CD4-positive, alpha-beta T cell treated with Interleukin-12 subunit alpha and Interleukin-12 subunit beta, for 1 hour (primary cell): ENCODE results near the gene DFFB.

ENCODE experiments used
- DNase-seq: peaks from one replicate; pipeline ENCODE4 v3.0.0-alpha.2; 2020

Gene DFFB

DNA sequence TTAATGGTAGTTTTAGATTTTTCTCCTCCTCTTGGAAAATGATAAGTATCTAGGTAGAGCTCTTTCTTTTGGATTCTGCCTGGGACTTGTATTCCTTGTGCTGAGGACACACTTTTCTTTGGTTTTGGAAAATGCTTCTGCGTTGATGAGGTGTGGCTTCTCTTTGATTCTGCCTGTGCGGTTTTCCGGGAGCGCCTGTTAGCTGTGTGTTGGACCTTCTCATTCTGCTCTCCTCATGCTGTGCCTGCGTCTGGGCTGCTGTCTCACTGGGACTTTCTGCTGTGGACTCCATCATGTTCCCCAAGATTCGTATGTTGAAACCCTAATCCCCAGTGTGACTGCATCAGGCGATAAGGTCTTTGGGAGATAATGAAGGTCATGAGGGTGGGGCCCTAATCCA, 21.8 kb downstream of the DFFB start:
- DNase-seq: no peak

DNA sequence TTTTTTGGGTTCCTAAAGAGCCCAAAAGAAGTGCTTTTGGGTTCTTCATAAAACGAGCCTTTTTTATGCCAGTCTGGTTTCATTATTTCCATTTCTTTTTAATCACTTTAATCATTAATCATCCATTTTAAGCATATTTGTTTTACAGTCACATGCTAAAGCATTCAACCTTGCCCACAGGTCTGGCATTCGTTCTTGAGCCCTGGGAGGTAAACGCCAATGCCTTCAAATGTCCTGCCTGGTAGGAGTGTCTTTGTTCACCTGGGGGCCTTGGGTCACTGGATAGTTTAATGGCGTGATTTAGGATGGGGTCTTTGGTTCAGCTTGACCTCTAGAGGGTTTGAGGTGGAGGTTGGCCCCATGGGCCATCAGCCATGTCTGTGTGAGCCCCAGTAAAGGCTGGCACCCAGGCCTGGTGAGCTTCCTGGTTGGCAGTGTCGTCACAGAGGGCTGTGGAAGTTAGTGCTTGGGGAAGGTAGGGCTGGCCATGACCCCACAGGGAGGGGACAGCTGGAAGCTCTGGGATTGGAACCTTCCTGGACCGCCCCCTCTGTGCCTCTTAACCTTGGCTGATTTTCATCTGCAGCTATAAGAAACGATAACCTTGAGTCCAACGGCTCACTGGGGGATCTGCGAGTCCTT, 22.6 kb downstream of the DFFB start:
- no peak for DNase-seq

DNA sequence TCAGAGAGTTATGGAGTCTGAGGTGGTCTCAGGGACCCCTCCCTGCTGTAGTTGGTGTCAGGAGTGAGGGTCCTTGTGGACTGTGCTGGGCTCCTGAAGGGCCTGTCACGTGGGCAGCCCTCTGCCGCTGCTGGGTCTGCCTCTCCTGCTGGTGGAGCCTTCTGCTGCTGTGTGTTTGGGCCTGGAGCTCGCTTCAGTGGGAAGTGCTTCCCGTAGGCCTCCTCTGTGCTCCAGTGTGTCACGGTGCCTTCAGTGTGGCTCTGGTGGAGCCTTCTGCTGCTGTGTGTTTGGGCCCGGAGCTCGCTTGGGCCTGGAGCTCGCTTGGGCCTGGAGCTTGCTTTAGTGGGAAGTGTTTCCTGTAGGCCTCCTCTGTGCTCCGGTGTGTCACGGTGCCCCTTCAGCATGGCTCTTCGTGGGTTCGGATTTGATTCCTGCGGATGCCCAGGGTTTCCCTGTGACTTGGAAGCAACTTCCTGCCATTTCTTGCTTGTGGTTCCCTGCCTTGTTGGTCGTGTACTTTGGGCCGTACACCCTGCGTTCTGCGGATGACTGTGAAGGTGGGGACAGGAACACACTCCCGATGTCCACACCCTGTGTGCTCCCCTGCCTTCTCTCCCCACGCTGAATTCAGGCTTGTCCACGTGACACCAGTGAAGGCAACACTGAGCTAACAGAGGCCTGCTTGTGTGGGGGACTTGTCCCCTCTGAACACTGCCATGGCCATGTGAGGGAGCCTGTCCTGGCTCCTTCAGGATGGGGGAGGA, 23.3 kb downstream of the DFFB start:
- DNase-seq: no peak

DNA sequence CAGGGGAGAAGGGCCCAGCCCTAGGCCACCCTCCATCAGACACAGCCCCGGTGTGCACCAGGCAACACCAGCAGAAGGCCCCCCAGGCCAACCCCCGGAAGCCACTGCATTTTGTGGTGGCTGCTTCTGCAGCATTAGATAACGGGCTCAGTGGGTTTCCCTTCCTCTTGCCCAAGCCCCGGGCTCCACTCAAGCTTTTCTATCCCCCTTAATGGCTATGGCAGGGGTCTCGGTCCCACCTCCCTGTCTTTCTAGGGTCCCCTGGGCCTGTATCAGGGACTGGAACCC, 23.9 kb downstream of the DFFB start:
- DNase-seq: no peak

GRCh38 chr1:3883194-3883925, 26.1 kb downstream of the DFFB start:
- DNase-seq: peak; percentile 47

DNA sequence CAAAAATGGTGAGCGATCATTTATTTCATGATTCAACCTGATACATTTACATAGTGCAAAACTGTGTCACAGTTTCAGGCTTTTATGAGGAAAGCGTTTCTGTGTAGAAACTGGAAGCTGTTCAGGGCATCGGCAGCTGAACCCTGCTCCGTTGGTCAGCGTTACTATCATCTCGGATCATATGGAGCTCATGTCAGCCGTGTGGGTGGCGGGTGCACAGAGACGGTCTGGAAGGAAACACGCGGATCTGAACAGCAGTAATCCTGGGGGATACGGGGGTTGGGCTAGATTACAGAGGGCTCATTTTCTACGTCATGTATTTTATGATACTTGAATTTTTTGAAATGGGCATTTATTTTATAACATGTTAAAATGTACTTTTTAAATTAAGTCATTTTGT, 27.7 kb downstream of the DFFB start:
- no peak for DNase-seq

DNA sequence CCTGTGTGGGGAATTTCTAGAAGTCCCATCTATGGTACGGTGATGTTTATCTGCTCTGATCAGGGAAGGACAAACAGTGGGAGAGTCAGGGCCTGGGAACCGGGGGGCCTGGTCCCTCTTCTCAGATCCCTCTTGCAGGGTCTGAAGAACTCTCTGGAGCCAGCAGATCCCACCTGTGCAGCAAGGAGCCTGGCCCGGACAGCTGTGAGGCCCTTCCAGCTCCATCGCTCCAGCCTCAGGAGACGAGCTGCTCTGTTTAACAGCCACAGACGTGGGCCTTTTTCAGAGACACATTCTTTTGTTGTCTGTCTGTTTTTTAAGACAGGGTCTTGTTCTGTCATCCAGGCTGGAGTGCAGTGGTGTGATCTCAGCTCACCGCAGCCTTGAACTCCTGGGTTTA, 28.3 kb downstream of the DFFB start:
- no peak for DNase-seq

GRCh38 chr1:3886106-3886670, 28.9 kb downstream of the DFFB start:
- no peak for DNase-seq

GRCh38 chr1:3886691-3887090, 29.4 kb downstream of the DFFB start:
- DNase-seq: no peak

DNA sequence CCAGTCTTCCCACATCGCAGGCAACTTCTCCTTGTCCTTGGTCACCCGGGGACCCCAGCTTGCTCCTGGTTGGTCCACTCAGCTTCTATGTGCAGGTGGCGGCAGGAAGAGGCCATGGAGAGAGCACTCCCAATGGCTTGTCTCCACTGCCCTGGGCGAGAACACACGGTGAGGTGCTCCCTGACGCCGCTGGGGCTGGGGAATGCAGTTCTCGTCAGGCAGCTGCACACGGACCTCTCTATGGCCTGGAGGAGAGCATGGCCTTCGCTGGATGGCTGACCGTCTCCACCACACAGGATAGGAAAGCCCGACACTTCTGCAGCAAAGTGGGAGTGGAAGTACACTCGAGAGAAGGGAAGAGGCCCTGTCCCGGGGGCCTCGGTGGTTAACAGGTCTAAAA, 31.0 kb downstream of the DFFB start:
- DNase-seq: no peak

DNA sequence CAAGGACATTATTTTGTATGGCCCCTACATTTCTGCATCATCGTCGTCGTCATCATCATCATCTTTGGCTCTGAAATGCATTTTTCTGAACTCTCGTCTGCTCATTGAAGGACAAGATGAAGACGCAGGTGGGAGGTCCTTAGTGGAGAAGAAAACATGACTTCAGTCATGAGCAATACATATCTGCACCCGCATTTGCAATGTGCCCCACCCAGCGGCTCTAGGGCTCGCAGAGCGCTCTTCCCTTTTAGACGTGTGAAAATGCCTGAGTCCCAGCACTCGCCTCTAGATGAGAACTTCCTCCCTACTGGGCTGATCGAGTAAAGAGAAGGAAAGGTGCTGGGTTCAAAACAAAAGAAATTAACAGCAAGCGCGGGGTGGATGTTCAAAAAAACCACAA, 32.7 kb downstream of the DFFB start:
- peak; percentile 42 for DNase-seq

GRCh38 chr1:3890389-3891328, 33.4 kb downstream of the DFFB start:
- peak; percentile 60 for DNase-seq

GRCh38 chr1:3891329-3891865, 34.1 kb downstream of the DFFB start:
- DNase-seq: no peak

GRCh38 chr1:3892748-3893147, 35.5 kb downstream of the DFFB start:
- DNase-seq: no peak

- no peak for DNase-seq
Observed at GRCh38 chr1:3893190-3893589, 35.9 kb downstream of the DFFB start.

DNA sequence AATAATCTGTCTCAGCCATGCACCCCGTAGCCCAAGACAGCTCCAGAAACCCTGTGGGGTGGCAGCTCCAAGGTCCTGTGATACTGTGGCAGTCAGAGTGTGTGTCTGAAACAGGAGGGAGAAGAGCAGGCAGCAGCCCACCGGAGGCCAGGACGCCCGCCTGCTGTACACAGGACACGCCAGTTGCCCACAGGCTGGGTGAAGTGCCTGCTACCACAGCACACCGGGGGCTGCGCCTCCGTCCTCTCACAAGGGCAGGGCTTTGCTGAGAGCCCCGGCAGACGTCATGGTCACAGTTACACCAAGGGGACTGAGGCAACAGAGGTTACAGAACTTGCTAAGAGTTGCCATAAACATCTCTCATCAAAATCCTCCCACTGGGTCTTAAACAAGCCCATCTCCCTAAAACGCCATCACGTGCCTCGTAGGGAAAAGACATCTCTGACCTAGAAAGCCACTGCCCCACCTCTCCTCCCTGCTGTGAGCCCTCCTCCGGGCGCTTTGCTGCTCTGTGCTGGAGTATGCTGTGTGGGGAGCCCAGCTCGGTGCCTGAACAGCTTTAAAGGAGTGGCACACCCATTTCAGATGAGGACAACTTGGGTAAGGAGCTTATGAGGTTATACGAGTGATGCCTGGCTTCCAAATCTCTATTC, 37.5 kb downstream of the DFFB start:
- DNase-seq: no peak

GRCh38 chr1:3895279-3895950, 38.1 kb downstream of the DFFB start:
- DNase-seq: no peak

DNA sequence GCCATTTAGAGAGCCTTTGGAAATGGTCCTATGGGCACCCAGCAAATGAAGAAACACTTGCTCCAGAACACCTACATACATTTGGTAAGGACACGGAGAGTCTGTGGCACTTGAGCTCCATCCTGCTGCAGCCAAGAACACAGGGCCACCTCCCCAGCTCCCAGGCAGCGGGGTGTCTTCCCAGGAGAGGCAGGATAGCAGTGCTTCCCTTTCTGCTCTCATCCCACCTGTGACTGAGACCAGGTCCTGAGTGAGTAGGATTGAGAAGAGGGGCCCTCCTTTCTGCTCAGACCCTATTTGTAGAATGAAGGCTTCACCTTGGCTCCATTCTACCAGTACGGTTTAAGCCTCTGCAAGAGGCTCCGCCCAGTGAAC, 38.7 kb downstream of the DFFB start:
- no peak for DNase-seq

GRCh38 chr1:3896396-3897000, 39.2 kb downstream of the DFFB start:
- no peak for DNase-seq

- no peak for DNase-seq
Observed at GRCh38 chr1:3898475-3898735, 41.1 kb downstream of the DFFB start.
